ENCODE results near the gene SDCBP2.

The SDCBP2 gene

GRCh38 chr20:1272368-1273100, 56.4 kb downstream of the SDCBP2 start:
- DNase-seq (ENCODE audit: low spot score) = no peak

- DNase-seq (ENCODE audit: low spot score) = no peak
These were observed 59.1 kb downstream of the SDCBP2 start for GRCh38 chr20:1269850-1270249.

GRCh38 chr20:1269235-1269634, 59.7 kb downstream of the SDCBP2 start:
- no peak for DNase-seq (ENCODE audit: low spot score)

GRCh38 chr20:1267809-1268374, 61.0 kb downstream of the SDCBP2 start:
- DNase-seq (ENCODE audit: low spot score) = no peak

- no peak for DNase-seq (ENCODE audit: low spot score)
These were observed 61.8 kb downstream of the SDCBP2 start for GRCh38 chr20:1267161-1267560.

GRCh38 chr20:1266167-1266973, 62.6 kb downstream of the SDCBP2 start, which contains the start of gene SNPH:
Gene SNPH, plus strand, starts transcription at chr20:1266294. Its CDS starts 29,946 bp downstream, at chr20:1296240.
- no peak for DNase-seq (ENCODE audit: low spot score)

- DNase-seq (ENCODE audit: low spot score) = no peak
These were observed 63.1 kb downstream of the SDCBP2 start for GRCh38 chr20:1265916-1266166.

GRCh38 chr20:1265226-1265915, 63.6 kb downstream of the SDCBP2 start:
- no peak for DNase-seq (ENCODE audit: low spot score)

GRCh38 chr20:1264727-1265126, 64.2 kb downstream of the SDCBP2 start:
- no peak for DNase-seq (ENCODE audit: low spot score)

- no peak for DNase-seq (ENCODE audit: low spot score)
These were observed 65.1 kb downstream of the SDCBP2 start for GRCh38 chr20:1263853-1264252.

Data from hematopoietic multipotent progenitor cell treated with erythropoietin and hydrocortisone succinate and interleukin-3 and kit ligand, for 15 days (in vitro differentiated cells).